ENCODE results near the gene VPS13D. TPM values are rescaled to one million over a fixed set of nuclear protein-coding genes. Genes with fewer than 3 reads are reported as not detected.

The VPS13D gene
- total and polyA plus RNA-seq, 2 experiments from 2014 or later: 9.7 to 35.7 TPM

- Histone ChIP-seq H3K27me3 (no peaks in the 10 kb centered on the region), H3K9me3 (ENCODE audit: low read depth) (no peaks in the 10 kb centered on the region), H3K4me1 (ENCODE audit: low read depth) (no peaks in the 10 kb centered on the region), H3K27ac (no peak overlapping the region), H3K4me3 (no peak overlapping the region), H3K36me3 (peaks cover 18% of the 10 kb centered on the region)
- TF ChIP-seq, protein P1, sequence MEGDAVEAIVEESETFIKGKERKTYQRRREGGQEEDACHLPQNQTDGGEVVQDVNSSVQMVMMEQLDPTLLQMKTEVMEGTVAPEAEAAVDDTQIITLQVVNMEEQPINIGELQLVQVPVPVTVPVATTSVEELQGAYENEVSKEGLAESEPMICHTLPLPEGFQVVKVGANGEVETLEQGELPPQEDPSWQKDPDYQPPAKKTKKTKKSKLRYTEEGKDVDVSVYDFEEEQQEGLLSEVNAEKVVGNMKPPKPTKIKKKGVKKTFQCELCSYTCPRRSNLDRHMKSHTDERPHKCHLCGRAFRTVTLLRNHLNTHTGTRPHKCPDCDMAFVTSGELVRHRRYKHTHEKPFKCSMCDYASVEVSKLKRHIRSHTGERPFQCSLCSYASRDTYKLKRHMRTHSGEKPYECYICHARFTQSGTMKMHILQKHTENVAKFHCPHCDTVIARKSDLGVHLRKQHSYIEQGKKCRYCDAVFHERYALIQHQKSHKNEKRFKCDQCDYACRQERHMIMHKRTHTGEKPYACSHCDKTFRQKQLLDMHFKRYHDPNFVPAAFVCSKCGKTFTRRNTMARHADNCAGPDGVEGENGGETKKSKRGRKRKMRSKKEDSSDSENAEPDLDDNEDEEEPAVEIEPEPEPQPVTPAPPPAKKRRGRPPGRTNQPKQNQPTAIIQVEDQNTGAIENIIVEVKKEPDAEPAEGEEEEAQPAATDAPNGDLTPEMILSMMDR (IDR thresholded peaks at IDR 0.05; ENCODE audit: low read depth, low read length): no peak
- no peak for DNase-seq (ENCODE audit: low read depth in 1 of 2, low spot score in 1 of 2)
Observed at GRCh38 chr1:12290828-12291227, 61.0 kb downstream of the VPS13D start.

GRCh38 chr1:12293416-12293815 lies 63.6 kb downstream of the VPS13D start:
- Histone ChIP-seq H3K27me3 (no peaks in the 10 kb centered on the region), H3K9me3 (ENCODE audit: low read depth) (no peaks in the 10 kb centered on the region)
- TF ChIP-seq, protein P1 (IDR thresholded peaks at IDR 0.05; ENCODE audit: low read depth, low read length): no peak

GRCh38 chr1:12294076-12294475 lies 64.2 kb downstream of the VPS13D start:
- Histone ChIP-seq H3K4me3 (no peak overlapping the region), H3K36me3 (peaks cover 23% of the 10 kb centered on the region), H3K4me1 (ENCODE audit: low read depth) (no peaks in the 10 kb centered on the region), H3K9me3 (ENCODE audit: low read depth) (no peaks in the 10 kb centered on the region), H3K27ac (no peak overlapping the region), H3K27me3 (no peaks in the 10 kb centered on the region)
- TF ChIP-seq, protein P1 (IDR thresholded peaks at IDR 0.05; ENCODE audit: low read depth, low read length): no peak
- DNase-seq (ENCODE audit: low read depth in 1 of 2, low spot score in 1 of 2): peak in 1 of 2 donors; percentile 64

More at GRCh38 chr1:12293416-12293815, 63.6 kb downstream of the VPS13D start:
- H3K4me1 ChIP-seq (ENCODE audit: low read depth): no peaks in the 10 kb centered on the region
- H3K27ac ChIP-seq: no peak overlapping the region
- no peak overlapping the region for H3K4me3 ChIP-seq
- no peak for DNase-seq (ENCODE audit: low read depth in 1 of 2, low spot score in 1 of 2)
- H3K36me3 ChIP-seq: peaks cover 23% of the 10 kb centered on the region

GRCh38 chr1:12296016-12296415 lies 66.2 kb downstream of the VPS13D start:
- TF ChIP-seq, protein P1 (IDR thresholded peaks at IDR 0.05; ENCODE audit: low read depth, low read length): no peak
- Histone ChIP-seq H3K27ac (no peak overlapping the region), H3K36me3 (peaks cover 20% of the 10 kb centered on the region), H3K9me3 (ENCODE audit: low read depth) (no peaks in the 10 kb centered on the region), H3K4me1 (ENCODE audit: low read depth) (peaks cover 6% of the 10 kb centered on the region), H3K27me3 (no peaks in the 10 kb centered on the region), H3K4me3 (no peak overlapping the region)
- DNase-seq (ENCODE audit: low read depth in 1 of 2, low spot score in 1 of 2): no peak

DNA sequence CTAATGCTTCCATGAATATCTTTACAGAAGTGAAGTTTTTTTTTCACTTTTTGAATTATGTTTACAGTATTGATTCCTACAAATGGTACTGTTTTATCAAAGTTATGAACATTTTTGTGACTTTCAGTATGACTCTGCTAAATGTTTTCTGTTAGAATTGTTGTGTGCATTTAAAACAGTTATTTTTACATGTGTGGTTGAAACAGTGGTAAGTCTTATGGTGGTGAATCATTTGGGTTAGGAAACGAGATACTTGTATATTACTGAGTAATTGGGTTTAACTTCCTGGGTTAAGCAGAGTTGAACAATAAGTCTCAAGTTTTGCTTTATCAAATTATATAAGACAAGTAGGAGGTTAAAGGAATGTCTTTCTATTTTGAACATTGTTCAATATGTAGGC lies 66.8 kb downstream of the VPS13D start:
- Histone ChIP-seq H3K27me3 (no peaks in the 10 kb centered on the region), H3K9me3 (ENCODE audit: low read depth) (no peaks in the 10 kb centered on the region), H3K27ac (no peak overlapping the region), H3K4me3 (no peak overlapping the region), H3K36me3 (peaks cover 19% of the 10 kb centered on the region), H3K4me1 (ENCODE audit: low read depth) (peaks cover 12% of the 10 kb centered on the region)
- peak in 1 of 2 donors; percentile 63 for DNase-seq (ENCODE audit: low read depth in 1 of 2, low spot score in 1 of 2)
- TF ChIP-seq, protein P1 (IDR thresholded peaks at IDR 0.05; ENCODE audit: low read depth, low read length): no peak

DNA sequence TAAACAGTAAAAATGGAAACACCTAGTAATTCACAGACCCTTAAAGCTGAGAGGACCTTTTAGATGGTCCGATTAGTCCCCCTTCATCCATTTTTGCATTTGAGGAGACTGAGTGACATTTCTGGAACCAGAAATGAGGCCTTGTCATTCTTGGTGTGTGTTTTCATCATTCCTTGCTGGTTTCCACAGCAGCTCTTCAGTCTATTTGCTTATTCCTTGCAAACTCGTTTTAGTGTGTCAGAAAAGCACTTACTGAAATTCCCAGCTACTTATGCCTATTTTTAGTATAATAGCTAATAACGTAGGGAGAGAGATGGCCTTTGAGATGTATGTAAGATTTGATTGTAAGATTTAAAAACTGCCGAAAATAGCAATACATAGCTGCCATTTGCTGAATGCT lies 70.9 kb downstream of the VPS13D start:
- Histone ChIP-seq H3K9me3 (ENCODE audit: low read depth) (no peaks in the 10 kb centered on the region), H3K36me3 (peaks cover 15% of the 10 kb centered on the region), H3K27me3 (no peaks in the 10 kb centered on the region), H3K4me3 (no peak overlapping the region), H3K27ac (peak overlapping the region; percentile 51), H3K4me1 (ENCODE audit: low read depth) (peaks cover 13% of the 10 kb centered on the region)
- TF ChIP-seq, protein P1 (IDR thresholded peaks at IDR 0.05; ENCODE audit: low read depth, low read length): no peak
- no peak for DNase-seq (ENCODE audit: low read depth in 1 of 2, low spot score in 1 of 2)
